GM19452 (cell line): ENCODE measurements around the gene UFSP2.
A peak's percentile ranks its signal among the peaks of the same experiment; 100 is the strongest.

ENCODE experiments used
- ATAC-seq: cut with Tn5 transposase; IDR thresholded peaks from one replicate; pipeline ENCODE4 v1.9.1; 2021; ENCODE audit not compliant: unreplicated experiment

UFSP2 gene

DNA sequence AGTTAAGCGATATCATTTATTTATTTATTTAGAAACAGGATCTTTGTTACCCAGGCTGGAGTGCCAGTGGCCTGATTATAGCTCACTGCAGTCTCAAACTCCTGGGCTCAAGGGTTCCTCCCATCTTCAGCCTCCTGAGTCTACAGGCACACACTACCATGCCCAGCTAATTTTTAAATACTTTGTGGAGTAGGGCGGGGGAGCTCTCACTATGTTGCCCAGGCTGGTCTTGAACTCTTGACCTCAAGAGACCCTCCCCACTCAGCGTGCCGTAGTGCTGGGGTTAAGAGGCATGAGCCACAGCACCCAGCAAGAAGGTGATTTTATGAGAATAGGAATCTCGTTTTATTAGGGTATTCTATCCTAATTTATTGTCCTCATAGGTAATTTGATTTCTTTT lies 3.9 kb upstream of the UFSP2 start:
- no peak for ATAC-seq

DNA sequence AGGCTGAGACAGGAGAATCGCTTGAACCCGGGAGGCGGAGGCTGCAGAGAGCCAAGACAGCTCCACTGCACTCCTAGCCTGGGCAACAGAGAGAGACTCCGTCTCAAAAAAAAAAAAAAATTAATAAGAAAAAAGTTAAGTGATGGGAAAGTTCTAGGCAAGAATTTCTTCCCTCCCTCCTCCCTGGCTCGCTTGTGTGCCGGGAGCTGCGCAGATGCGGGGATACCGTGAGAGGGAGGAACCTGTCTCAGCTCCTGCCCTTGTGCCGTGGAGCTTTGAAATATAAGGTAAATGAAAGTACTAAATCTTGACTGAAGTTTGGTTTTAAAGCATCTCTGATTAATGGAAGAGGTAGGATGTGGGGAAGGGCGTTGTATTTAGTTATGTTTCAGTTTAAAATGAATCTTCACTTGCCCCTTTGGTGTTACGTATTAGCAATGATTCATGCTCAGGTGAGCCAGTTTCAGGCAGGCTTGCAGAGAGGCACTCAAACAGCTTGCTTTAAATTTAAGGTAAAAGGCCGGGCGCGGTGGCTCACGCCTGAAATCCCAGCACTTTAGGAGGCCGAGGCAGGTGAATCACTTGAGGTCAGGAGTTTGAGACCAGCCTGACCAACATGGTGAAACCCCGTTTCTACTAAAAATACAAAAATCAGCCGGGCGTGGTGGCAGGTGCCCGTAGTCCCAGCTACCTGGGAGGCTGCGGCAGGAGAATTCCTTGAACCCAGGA lies 1.4 kb upstream of the UFSP2 start:
- no peak for ATAC-seq

DNA sequence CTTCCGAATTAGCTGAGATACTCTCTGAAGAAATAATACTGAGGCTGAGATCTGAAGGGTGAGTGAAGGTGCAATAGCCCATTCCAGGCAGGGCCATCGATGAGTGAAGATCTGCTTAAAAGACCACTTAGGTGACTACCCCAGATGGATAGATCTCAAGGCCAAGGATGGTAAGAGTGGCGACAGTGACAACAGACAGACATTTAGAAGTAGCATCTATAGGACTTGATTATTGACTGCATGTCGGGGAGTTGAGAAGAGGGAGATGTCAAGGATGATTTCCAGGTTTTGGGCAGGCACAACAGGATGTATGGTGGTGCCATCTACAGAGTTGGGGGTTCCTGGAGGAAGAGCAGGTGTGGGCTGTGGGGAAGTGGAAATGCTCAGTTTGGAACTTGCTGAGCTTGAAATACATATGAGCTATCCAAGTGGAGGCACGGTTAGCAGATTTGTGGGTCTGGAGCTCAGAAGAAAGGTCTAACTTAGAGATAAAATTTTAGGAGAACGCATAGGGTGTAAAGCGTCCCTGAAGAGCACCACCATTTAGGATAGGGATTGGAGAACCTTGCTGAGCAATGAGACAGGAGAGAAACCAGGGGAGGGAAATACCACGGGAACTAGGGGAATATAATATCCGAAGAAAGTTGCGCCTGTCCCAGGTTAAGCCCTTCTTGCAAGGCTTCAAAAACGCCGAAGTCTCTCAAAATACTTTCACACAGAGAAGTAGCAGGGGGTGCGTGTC lies 688 bp downstream of the UFSP2 start:
- peak; percentile 0 for ATAC-seq

DNA sequence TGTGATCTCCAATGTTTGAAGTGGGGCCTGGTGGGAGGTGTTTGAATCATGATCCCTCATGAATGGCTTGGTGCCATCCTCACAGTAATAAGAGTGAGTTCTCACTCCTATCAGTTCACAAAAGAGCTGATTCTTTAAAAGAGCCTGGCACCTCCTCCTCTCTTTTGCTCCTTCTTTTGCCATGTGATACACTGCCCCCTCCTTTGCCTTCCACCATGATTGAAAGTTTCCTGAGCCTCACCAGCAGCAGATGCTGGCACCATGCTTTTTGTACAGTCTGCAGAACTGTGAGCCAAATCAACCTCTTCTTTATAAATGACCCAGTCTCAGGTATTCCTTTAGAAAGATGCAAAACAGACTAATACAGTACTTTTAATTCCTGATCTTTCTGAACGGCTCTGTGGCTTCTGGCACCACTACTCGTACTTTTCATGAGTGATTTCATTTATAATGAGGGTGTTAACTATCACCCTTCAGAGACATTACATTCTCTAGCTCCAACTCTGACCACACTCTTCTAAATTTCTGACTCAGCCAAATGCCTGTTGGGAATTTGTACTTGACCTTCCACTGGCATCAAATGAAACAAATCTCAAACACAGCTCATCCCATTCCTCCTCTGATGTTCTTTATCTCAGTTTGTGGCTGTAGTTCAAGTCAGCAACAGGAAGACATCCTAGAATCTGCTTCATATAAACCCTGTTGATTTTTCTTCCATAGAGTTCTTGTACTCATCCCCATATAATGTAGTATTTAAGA lies 4.2 kb downstream of the UFSP2 start:
- ATAC-seq = no peak

DNA sequence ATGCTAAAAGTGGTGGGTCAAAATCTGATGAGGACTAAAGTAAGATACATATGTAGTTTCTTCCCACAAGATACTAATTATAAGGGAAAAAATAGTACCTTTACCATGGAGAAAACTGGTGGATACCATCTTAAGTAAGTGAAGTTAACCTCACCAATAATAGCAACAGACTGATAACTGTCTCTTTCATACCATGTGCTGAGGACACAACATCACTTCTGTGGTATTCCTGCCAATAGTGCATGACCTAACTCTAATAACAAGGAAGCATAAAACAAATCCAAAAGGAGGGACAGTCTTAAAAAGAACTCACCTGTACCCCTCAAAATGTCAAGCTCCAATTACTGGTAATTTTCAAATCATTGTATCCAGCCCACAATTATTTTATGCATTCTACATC lies 8.8 kb downstream of the UFSP2 start:
- ATAC-seq = no peak

DNA sequence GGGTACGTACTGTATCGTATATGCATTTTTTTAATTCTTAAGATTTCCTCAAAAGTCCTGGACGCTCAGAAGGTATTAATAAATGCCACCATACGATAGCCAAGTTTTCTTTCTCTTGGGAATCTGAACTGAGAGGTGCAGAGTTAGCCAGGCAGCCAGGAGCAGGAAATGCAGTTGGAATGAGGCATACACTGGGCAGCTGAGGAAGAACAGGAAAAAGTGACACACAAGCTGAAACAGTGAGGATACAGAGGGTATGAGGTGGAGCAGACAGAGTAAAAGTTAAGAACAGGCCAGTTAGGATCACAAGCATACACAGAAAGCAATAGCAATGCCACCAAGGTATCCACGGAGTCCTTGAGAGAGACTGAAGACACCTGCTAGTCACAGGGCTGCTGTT lies 13.4 kb downstream of the UFSP2 start:
- no peak for ATAC-seq

DNA sequence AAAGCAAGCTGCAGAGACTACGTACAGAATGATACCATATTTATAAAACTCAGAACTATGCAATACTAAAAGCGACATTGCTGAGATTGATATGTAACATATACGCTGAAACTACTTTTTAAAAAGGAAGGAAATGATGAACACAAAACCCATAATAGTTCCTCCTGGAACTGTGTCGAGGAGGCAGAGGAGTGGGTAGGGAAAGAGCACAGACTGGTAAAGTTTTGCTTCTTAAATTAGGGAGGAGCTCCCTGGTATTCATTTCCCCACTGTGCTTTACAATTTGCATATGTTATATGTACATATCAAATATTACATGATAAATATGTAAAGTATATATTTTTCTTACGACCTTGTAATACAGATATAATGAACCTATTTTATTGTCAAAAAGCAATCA lies 13.9 kb downstream of the UFSP2 start:
- ATAC-seq = no peak

DNA sequence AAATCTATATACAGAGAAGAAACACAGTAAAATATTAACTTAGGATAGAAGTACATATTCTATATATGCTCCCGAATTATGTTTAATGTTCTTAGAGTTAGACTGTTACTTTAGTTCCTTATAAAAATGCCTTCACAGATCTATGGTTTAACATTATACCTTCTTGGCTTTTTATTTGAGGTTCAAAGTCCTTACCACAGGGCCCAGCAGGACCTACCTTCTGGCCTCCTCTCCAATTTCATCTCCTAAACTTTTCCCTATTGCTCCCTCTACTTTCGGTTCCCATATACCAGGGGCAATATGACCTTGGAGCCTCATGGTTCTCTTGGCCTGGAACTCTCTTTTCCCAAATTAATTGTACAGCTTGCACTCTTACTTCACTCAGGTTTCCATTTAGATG lies 17.3 kb downstream of the UFSP2 start:
- no peak for ATAC-seq

DNA sequence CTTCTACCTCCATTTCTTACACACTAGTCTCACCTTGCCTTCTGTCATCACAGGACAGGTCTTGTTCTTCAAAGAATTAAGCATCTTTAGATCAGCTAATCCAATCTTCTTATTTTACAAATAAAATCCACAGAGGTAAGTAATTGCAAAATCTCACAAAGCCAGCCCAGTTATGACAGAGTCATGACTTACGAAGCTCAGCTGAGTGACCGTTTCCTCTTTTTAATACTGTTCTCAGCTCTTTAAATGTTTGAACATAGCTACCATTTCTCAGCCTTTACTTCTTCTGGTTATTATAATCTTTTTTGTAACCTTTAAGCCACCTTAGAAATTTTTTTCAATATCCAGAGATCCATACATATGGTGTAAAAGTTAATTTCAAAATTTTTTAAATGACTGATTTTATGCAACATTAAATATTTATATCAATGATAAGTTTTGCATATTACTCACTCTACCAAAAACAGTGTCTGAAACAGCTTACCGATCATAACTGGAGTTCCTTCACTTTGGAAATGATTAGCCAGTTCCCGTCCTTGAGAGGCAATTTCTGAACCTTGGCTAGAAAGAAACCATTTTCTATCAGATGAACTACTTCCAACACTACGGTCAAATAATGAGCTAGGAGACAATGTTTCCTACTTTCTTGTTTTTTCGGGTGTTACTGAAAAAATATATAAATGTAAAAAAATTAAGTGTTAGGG lies 20.3 kb downstream of the UFSP2 start:
- ATAC-seq = peak; percentile 77

DNA sequence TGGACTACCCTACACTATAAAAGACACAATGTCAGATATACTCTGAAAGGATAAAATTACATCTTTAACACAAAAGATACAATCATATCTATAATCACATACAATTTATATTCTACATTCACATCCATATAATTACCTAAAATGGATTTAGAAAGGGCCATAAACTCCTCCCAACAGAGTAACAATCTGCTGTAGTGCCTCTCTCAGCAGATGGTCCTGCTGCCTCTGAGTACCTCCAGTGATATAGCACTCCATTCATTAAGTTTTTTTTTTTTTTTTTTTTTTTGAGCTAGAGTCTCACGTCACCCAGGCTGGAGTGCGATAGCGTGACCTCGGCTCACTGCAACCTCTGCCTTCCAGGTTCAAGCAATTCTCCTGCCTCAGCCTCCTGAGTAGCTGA lies 21.7 kb downstream of the UFSP2 start:
- no peak for ATAC-seq

DNA sequence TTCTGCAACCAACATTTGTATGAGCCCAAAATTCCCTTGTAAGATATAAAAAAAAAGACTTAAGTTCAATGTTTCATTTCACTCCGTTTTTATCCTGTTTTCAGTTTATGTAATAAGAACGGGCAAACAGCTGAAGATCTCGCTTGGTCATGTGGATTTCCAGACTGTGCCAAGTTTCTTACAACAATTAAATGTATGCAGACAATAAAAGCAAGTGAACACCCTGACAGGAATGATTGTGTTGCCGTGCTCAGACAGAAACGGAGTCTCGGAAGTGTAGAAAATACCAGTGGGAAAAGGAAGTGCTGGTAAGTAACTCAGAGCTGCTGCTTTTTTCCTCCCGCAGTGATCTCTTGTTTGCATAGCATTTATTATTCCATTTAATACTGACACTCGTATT lies 26.3 kb downstream of the UFSP2 start:
- no peak for ATAC-seq

DNA sequence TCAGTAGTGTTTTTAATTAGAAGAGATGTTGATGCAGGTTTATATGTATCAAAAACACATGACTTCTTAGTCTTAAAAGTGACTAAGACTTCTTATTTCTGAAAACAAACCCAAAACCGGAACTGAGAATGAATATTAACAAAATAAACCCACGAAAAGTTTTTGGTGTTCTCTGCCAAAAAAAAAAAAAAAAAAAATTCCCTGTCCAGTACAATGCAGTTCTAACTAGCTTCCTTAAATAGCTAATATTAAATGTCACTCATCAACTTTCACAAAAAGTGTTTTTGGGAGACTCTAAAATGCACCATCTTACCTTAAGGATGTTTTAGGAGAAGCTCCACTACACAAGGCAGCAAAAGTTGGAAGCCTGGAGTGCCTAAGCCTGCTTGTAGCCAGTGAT lies 27.1 kb downstream of the UFSP2 start:
- ATAC-seq = no peak

DNA sequence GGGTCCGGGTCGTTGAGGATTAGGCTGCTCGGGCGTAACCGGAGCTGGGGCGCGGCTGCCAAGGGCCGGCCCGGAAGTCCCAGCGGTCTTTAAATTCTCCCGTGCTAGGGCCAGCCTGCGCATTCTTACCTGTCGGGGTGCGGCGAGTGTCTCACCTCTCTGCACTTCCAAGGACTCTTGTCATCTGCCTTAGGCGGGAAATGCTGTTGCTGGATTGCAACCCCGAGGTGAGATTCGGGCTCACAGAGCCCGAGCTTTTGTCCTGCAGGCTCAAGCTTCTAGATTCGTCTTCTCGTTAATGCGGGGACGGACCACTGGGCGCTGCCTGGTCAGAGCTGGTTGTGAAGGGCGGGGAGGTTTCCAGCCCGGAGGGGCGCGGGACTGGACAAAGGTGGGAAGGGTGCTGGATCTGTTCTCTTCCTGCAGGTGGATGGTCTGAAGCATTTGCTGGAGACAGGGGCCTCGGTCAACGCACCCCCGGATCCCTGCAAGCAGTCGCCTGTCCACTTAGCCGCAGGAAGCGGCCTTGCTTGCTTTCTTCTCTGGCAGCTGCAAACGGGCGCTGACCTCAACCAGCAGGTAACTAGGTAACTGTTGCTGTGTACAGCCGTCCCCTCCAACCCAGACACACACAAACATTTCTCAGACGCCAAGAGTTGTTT lies 28.9 kb downstream of the UFSP2 start, which contains the start of gene ANKRD37:
ANKRD37 (plus strand) TSS at position 118 of the 662 bp plus-strand sequence; CDS start at position 201, 83 bp downstream.
- ATAC-seq = peak; percentile 3

DNA sequence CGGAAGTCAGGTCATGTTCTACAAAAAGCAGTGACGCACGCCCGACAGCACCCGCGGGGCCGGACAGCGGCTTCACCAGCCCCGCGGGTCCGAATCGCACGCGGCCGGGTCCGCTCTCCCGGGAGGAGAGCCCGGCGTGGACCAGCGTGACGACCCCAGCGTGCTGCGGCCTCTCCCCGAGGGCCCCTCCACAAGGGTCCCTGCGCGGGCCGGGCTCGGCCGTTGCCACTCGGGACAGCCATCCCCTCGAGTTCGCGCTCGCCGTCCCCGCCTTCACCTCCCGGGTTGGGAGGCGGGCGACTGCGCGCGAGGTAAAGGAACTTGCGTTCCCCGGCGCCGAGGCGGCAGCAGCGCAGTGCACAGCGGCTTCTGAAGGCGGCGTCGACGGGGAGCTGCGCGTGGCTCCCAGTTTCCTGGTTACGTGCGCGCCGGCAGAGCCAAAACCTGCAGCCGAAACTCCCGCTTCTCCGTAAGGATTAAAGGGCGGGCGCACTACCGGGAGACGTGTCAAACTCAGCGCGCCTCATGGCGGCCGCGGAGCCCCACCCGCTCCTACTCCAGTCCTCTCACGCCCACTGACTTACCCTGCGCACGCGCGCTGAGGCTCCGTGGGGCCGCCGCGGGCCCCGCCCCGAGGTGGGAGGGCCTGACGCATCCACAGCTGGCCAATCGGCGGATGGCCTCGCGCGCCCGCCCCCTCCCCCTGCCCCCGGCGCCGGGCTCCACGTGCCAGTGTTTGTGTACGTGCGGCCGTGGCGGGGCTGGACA lies 29.6 kb downstream of the UFSP2 start:
- peak; percentile 81 for ATAC-seq

DNA sequence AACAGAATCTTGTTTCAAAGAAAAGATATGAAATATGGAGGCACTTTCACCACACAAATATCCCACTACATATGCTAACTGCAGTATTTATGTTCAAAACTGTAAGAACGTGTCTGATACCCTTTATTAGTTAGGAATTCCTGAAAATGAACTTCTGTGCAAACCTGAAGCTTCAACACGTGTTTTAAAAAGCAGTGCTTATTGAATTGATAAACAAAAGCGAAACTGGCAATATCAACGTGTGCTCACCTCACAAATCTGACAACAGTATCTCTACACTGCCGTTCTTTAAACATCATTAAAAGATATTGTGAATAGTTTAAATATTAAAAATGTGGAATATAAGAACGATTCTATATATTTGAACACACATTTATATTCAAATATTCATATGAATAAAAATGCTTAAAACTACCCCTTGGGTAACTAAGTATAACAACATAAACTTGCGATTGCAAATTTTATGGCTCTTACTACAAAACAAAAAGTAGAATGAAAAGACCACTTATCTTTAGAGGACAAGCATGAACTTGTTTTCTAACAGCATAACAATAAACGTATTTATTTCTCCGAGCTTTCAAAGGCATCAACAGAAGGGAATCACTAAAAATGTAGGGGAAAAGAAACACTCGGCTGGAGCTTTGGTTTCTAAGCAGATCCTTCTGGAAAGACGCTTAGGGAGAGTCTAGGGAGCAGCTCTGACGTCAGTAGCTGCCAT lies 30.4 kb downstream of the UFSP2 start, which contains the start of gene LRP2BP:
LRP2BP (minus strand) TSS at position 687 of the 718 bp plus-strand sequence. CDS start 17,738 bp downstream, outside the sequence.
- ATAC-seq = no peak

DNA sequence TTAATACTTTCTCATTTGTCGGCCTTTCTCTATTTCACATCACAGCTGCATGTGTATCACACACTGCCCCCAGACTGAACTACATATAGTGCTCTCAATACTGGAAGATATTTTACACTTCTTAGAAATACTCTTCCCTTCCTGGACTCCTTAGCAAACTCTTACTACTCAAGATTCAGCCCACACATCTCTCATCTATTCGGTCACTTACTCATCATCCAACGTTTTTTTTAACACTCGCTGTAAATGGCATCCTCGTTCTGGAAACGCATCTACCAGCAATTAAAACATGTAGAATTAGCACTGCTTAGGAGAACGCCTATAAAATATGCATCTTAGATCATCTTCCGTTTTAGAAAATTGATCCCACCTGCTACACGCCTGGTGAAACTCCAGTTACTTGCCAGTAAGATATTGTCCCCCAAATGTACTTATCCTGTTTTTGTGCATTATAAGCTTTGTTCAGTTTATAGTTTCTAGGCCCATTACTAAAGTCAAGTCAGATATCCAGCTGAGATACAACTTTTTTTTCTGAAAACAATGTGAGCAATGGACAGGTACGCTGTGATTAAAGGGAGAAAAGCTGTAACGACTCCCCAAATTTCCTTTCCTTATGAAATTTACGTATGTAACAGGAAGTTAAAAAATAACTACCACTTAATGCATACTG lies 31.1 kb downstream of the UFSP2 start:
- no peak for ATAC-seq

DNA sequence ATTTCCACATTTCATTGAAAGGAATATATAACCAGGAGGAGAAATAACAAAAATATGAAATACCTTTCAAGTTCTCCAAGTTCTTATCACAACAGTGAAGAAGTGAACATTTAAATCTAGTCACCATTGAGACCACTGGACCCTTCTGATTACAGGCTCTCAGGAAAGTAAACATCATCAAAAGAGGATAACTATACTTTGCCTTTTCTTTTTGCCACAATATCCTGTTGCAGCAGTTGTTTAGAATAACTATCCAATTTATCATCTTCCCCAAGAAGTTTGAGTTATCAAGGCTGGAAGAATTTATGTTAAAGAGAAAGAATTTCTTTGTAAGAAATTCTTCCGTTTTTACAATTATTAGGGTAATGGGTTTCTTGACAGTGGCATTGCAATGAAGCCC lies 33.6 kb downstream of the UFSP2 start:
- ATAC-seq = no peak

DNA sequence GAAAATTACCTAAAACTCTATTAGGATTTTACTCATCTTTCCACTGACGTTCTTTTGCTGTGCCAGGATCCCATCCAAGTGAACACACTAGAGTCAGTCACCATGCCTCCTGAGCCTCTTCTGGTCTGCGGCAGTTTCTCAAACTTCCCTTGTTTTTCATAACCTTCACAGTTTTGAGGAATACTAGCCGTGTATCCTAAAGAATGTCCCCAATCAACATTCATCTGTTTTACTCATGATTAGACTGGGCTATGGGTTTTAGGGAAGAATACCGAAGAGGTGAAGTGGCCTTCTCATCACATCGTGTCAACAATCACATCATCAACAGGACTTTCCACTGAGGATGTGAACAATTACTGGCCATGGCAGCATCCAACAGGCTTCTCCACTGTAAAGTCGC lies 34.8 kb downstream of the UFSP2 start:
- ATAC-seq = no peak

DNA sequence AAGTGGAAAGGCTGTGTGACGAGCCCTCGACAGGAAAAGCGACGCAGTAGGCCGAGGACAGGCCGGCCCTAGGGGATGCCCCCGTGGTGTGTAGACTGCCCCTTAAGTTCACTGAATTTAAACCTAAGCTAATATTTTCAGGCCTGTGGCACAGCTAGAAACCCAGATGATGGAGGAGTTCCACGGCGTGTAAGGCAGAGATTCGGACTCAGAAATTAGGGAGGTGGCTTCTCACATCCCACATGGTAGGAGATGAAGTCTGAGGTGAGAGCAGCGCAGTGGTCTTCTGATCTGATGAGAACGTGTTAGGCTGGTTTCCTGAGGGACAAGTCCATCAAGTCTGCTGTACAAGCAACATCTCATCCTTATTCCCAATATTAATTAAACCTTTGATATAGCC lies 37.8 kb downstream of the UFSP2 start:
- no peak for ATAC-seq
